OCI-LY3 (cell line): Measurements from ENCODE around the gene SYNRG.

ENCODE experiments used
- H2AFZ ChIP-seq: fragments of 200-600, 300-600 bp; shearing (Covaris generic); 2 replicates; pipeline ENCODE4 v1.6.0; 2014; ENCODE audit warnings: antibody characterized with exemption, low read depth, low read length
- H3K27ac ChIP-seq: fragments of 200-600, 300-600 bp; sonication (generic); 2 replicates; pipeline ENCODE4 v1.5.1; 2014; ENCODE audit warnings: mild to moderate bottlenecking, low read length, moderate library complexity, mixed read lengths
- H3K27me3 ChIP-seq: fragments of 200-600, 300-600 bp; sonication (generic); 2 replicates; pipeline ENCODE4 v1.6.1; 2014; ENCODE audit warnings: low read depth, low read length, mixed read lengths
- H3K36me3 ChIP-seq: fragments of 200-600, 300-600 bp; sonication (generic); replicated peaks from 2 replicates; pipeline ENCODE3; 2014; ENCODE audit warnings: low read depth, low read length, mixed read lengths
- H3K4me1 ChIP-seq: fragments of 300-600, 200-600 bp; sonication (generic); 2 replicates; pipeline ENCODE4 v1.6.1; 2014; ENCODE audit warnings: low read length, mixed read lengths
- H3K4me2 ChIP-seq: fragments of 200-600, 300-600 bp; sonication (generic); 2 replicates; pipeline ENCODE4 v1.6.1; 2014; ENCODE audit warnings: low read length, mixed read lengths
- H3K4me3 ChIP-seq: fragments of 300-600, 200-600 bp; sonication (generic); 2 replicates; pipeline ENCODE4 v1.5.1; 2014; ENCODE audit warnings: antibody characterized with exemption, mild to moderate bottlenecking, low read length, moderate library complexity
- H3K79me2 ChIP-seq: fragments of 300-600, 200-600 bp; shearing (Covaris generic); 2 replicates; pipeline ENCODE4 v1.6.1; 2014; ENCODE audit warnings: mild to moderate bottlenecking, low read length, mixed read lengths
- H3K9ac ChIP-seq: fragments of 300-600, 200-600 bp; shearing (Covaris generic); 2 replicates; pipeline ENCODE4 v1.6.0; 2014; ENCODE audit warnings: mild to moderate bottlenecking, low read length, moderate library complexity
- H3K9me3 ChIP-seq: fragments of 200-600, 300-600 bp; shearing (Covaris generic); 2 replicates; pipeline ENCODE4 v1.6.1; 2014; ENCODE audit warnings: low read length, mixed read lengths; ENCODE audit not compliant: insufficient read depth
- H4K20me1 ChIP-seq: fragments of 200-600, 300-600 bp; sonication (generic); 2 replicates; pipeline ENCODE4 v1.6.1; 2016; ENCODE audit warnings: low read length, mixed read lengths; ENCODE audit not compliant: insufficient read depth
- CTCF ChIP-seq: fragments of 200-600, 300-600 bp; sonication (generic); IDR thresholded peaks from 2 replicates; pipeline ENCODE4 v1.5.1; 2014; ENCODE audit warnings: antibody characterized with exemption, low read length, low read depth
- EZH2phosphoT487 ChIP-seq: fragments of 200-600 bp; shearing (Covaris generic); IDR thresholded peaks from 2 replicates; pipeline ENCODE4 v1.6.1; 2018; ENCODE audit warnings: antibody characterized with exemption, mixed run types, low read depth

The SYNRG gene

DNA sequence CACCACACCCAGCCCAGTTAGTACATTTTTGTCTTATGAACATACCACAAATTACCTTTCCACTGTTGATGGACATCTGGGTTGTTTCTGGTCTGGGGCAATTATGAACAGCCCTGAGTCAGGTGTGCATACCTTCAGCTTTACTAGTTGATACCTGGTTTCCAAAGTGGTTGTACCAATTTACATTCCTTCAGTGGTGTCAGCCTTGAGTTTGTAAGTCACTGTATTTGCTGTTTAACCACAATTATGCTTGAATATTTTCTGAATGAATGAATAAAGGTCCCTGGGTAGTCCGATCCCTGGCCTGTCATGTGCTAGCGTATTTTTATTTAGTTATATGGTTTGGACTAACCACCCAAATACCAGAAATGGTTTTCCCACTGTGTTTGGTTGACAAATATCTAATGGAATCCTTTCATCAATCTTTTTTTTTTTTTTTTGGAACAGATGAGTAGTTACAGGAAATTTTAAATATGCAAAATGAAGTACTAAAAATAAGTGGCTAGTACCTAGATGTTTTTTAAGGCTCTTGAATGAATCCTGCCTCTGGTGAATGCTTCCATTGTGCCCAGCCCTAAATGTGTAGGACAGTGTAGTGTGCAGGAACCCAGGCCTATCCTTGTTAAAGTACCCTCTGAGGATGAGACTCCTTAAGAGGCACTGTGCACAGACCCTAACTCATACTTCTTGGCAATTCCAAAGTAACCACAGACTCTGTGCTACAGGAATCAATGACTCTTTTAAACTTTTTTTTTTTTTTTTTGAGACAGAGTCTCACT is 115.8 kb downstream of the SYNRG start:
- H2AFZ ChIP-seq = no peak overlapping the region
- peaks cover 16% of the 10 kb centered on the region for H3K4me1 ChIP-seq
- no peaks in the 10 kb centered on the region for H3K36me3 ChIP-seq
- no peak overlapping the region for H3K27ac ChIP-seq
- no peak overlapping the region for H3K4me2 ChIP-seq
- TF ChIP-seq CTCF (no peak), EZH2phosphoT487 (no peak)
- peaks cover 29% of the 10 kb centered on the region for H3K79me2 ChIP-seq
- no peak overlapping the region for H3K9ac ChIP-seq
- H4K20me1 ChIP-seq = no peaks in the 10 kb centered on the region
- H3K9me3 ChIP-seq = no peaks in the 10 kb centered on the region
- no peaks in the 10 kb centered on the region for H3K27me3 ChIP-seq
- H3K4me3 ChIP-seq = no peak overlapping the region

DNA sequence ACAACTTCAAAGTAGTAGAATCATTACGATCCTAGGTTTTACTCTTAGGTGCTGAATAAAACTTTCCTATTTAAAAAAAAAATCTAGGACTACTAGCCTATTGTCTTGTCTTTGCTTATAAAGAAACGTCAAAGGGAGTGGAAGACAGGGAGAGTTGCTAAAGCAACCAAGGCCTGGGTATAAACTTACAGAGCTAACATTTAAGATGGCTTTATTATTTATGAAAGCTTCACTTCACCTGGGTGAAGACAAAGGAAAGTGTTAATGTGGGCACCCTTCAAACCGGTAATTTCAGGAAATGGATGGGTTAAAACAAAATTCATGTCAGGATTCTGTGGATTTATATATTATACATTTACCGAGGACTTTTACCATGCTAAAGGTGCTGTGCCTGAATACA is 117.1 kb downstream of the SYNRG start:
- Histone ChIP-seq H3K4me2 (no peak overlapping the region), H3K27ac (no peak overlapping the region), H3K79me2 (peaks cover 29% of the 10 kb centered on the region), H3K9me3 (no peaks in the 10 kb centered on the region), H3K4me1 (peaks cover 21% of the 10 kb centered on the region), H3K9ac (no peak overlapping the region), H3K4me3 (no peak overlapping the region), H3K36me3 (no peaks in the 10 kb centered on the region), H3K27me3 (no peaks in the 10 kb centered on the region), H2AFZ (no peak overlapping the region), H4K20me1 (no peaks in the 10 kb centered on the region)
- TF ChIP-seq CTCF (no peak), EZH2phosphoT487 (no peak)

GRCh38 chr17:37490638-37491614 is 118.3 kb downstream of the SYNRG start:
- Histone ChIP-seq H3K27me3 (no peaks in the 10 kb centered on the region), H3K36me3 (no peaks in the 10 kb centered on the region), H2AFZ (peak overlapping the region; percentile 34), H3K4me3 (peak overlapping the region; percentile 93), H3K4me1 (peaks cover 21% of the 10 kb centered on the region), H3K9ac (peak overlapping the region; percentile 61), H3K4me2 (peak overlapping the region; percentile 78), H4K20me1 (no peaks in the 10 kb centered on the region), H3K27ac (no peak overlapping the region), H3K79me2 (peaks cover 29% of the 10 kb centered on the region), H3K9me3 (no peaks in the 10 kb centered on the region)
- no peak for TF ChIP-seq CTCF
- TF ChIP-seq EZH2phosphoT487 = no peak
